HCT116 (cell line): ENCODE measurements around the gene DIS3L2.

ENCODE experiments used
- ATF3 ChIP-seq: IDR thresholded peaks from 2 replicates; pipeline ENCODE4 v1.6.1; 2012
- CTCF ChIP-seq, 3 experiments: fragments of 200-600 bp in 1 of 3; sonication (generic) in 1 of 3; IDR thresholded peaks in 2 of 3; conservative IDR thresholded peaks in 1 of 3; 2 replicates each; pipeline ENCODE4 v1.5.1; 2012 to 2017; ENCODE audit warnings: low read depth in 2 of 3, low read length in 2 of 3, antibody characterized with exemption in 1 of 3, borderline replicate concordance in 1 of 3, control low read depth in 1 of 3, mild to moderate bottlenecking in 1 of 3, mixed read lengths in 1 of 3, mixed run types in 1 of 3, moderate library complexity in 1 of 3; ENCODE audit not compliant: insufficient read depth in 1 of 3
- EZH2 ChIP-seq: fragments of 200-600 bp; sonication (generic); IDR thresholded peaks from 2 replicates; pipeline ENCODE4 v1.6.1; 2017; ENCODE audit warnings: antibody characterized with exemption, mixed run types
- EZH2phosphoT487 ChIP-seq: fragments of 200-600 bp; IDR thresholded peaks from 2 replicates; pipeline ENCODE4 v1.6.1; 2018; ENCODE audit warnings: antibody characterized with exemption, borderline replicate concordance
- JUND ChIP-seq: IDR thresholded peaks from 2 replicates; pipeline ENCODE4 v1.6.1; 2012
- POLR2A ChIP-seq: IDR thresholded peaks from 2 replicates; pipeline ENCODE4 v1.7.0; 2011; ENCODE audit warnings: borderline replicate concordance; ENCODE audit not compliant: insufficient read depth, insufficient read length; ENCODE audit errors: extremely low read depth
- POLR2AphosphoS5 ChIP-seq: IDR thresholded peaks from 2 replicates; pipeline ENCODE4 v1.6.1; 2011; ENCODE audit warnings: mild to moderate bottlenecking, low read depth, low read length, moderate library complexity
- RAD21 ChIP-seq: IDR thresholded peaks from 2 replicates; pipeline ENCODE4 v1.6.1; 2012; ENCODE audit warnings: low read depth, mild to moderate bottlenecking
- REST ChIP-seq: IDR thresholded peaks from 2 replicates; pipeline ENCODE4 v1.6.1; 2012; ENCODE audit warnings: low read depth
- SRF ChIP-seq: IDR thresholded peaks from 2 replicates; pipeline ENCODE4 v1.6.1; 2012; ENCODE audit warnings: low read depth
- ZNF274 ChIP-seq: fragments of 200-500 bp; sonication (Bioruptor generic); IDR thresholded peaks from 2 replicates; pipeline ENCODE4 v1.6.1; 2014; ENCODE audit warnings: mild to moderate bottlenecking, low read depth, low read length, inconsistent platforms

GRCh38 chr2:231947694-231948093, 13.8 kb upstream of the DIS3L2 start:
- TF ChIP-seq CTCF (IDR thresholded peaks at IDR 0.05 in 2 of 3, conservative IDR thresholded peaks at IDR 0.05 in 1 of 3; ENCODE audit: borderline replicate concordance in 1 of 3, insufficient read depth in 1 of 3, low read depth in 2 of 3, low read length in 2 of 3) (no peak), EZH2 (no peak), EZH2phosphoT487 (no peak), ATF3 (no peak), RAD21 (no peak), ZNF274 (no peak), POLR2A (no peak), REST (no peak), POLR2AphosphoS5 (no peak), JUND (no peak), SRF (no peak)
